OCI-M1 (cell line): ENCODE results near the gene BDH2.

Experiments used
- DNase-seq: peaks from one replicate; lab custom pipeline; 2025; lab: John Stamatoyannopoulos, UW

Gene BDH2

GRCh38 chr4:103085555-103086196 is 14.0 kb downstream of the BDH2 start:
- no peak for DNase-seq

- no peak for DNase-seq
These were observed 20.0 kb downstream of the BDH2 start for GRCh38 chr4:103079621-103080020.

- DNase-seq, result peak; percentile 58
These were observed 22.8 kb downstream of the BDH2 start, which contains the start of gene SLC9B2 for GRCh38 chr4:103076747-103077347. Gene SLC9B2 (minus strand): TSS chr4:103076761. CDS start chr4:103067550, 9,211 bp downstream.

GRCh38 chr4:103075894-103076746 is 23.5 kb downstream of the BDH2 start:
- peak; percentile 77 for DNase-seq

- DNase-seq, result peak; percentile 58
These were observed 24.2 kb downstream of the BDH2 start for GRCh38 chr4:103075435-103075893.

- DNase-seq, result peak; percentile 13
These were observed 24.7 kb downstream of the BDH2 start for GRCh38 chr4:103074744-103075434.

GRCh38 chr4:103073792-103074438 is 25.7 kb downstream of the BDH2 start:
- no peak for DNase-seq

- no peak for DNase-seq
These were observed 31.6 kb downstream of the BDH2 start for GRCh38 chr4:103067841-103068547.

GRCh38 chr4:103060453-103061148 is 39.0 kb downstream of the BDH2 start:
- no peak for DNase-seq

- no peak for DNase-seq
These were observed 45.6 kb downstream of the BDH2 start for GRCh38 chr4:103054030-103054429.

GRCh38 chr4:103052779-103053178 is 46.9 kb downstream of the BDH2 start:
- no peak for DNase-seq

- DNase-seq, result no peak
These were observed 47.5 kb downstream of the BDH2 start for GRCh38 chr4:103052145-103052544.

- no peak for DNase-seq
These were observed 48.7 kb downstream of the BDH2 start for GRCh38 chr4:103050736-103051436.

- DNase-seq, result peak; percentile 69
These were observed 53.0 kb downstream of the BDH2 start for GRCh38 chr4:103046416-103047290.

- no peak for DNase-seq
These were observed 55.5 kb downstream of the BDH2 start for GRCh38 chr4:103044183-103044582.

- DNase-seq, result no peak
These were observed 63.5 kb downstream of the BDH2 start for GRCh38 chr4:103036169-103036568.

- peak; percentile 62 for DNase-seq
These were observed 67.1 kb downstream of the BDH2 start for GRCh38 chr4:103032574-103032973.

GRCh38 chr4:103030791-103031190 is 68.8 kb downstream of the BDH2 start:
- no peak for DNase-seq

- DNase-seq, result no peak
These were observed 70.3 kb downstream of the BDH2 start for GRCh38 chr4:103029300-103029699.
